Measurements from ENCODE around the gene MYO1B.

Gene MYO1B

GRCh38 chr2:191226196-191226595 lies 19.0 kb upstream of the MYO1B start:
- DNase-seq (ENCODE audit: low read depth): no peak

DNA sequence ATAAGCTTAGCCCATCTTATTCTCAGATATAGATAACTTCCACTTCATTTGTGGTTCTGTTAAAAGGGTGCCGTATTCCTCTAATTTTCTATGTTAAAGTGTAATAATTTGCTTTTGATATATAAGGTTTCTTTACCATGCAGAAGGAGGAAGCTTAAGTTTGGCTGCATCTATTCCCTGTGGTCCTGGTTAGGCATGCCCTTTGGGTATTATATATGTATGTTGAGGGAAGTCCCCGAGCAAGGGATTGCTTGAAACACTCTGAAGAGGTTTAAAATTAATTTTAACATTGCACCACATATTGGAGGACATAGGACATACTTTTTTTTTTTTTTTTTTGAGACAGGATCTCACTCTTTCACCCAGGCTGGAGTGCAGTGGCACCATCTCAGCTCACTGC lies 16.9 kb upstream of the MYO1B start:
- DNase-seq (ENCODE audit: low read depth): no peak

DNA sequence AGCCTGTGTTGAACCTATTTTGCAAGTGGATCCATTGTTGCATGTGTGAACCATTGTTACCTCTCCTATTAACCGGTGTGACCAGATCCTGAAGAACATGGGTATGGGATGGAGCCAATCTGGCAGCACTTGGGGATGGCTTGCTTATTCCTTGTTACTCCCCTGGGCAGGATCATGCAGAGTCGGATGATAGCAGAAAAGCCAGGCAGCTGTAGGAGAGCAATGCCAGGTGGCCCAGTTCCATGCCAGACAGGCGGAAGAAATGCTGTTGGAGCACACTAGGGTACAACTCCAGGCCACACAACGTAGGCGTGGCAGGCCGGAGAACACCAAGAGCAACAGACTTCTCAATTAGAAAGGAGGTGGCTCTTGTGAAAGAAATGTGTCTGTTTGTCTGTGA lies 16.3 kb upstream of the MYO1B start:
- no peak for DNase-seq (ENCODE audit: low read depth)

GRCh38 chr2:191230174-191230573 lies 15.0 kb upstream of the MYO1B start:
- no peak for DNase-seq (ENCODE audit: low read depth)

DNA sequence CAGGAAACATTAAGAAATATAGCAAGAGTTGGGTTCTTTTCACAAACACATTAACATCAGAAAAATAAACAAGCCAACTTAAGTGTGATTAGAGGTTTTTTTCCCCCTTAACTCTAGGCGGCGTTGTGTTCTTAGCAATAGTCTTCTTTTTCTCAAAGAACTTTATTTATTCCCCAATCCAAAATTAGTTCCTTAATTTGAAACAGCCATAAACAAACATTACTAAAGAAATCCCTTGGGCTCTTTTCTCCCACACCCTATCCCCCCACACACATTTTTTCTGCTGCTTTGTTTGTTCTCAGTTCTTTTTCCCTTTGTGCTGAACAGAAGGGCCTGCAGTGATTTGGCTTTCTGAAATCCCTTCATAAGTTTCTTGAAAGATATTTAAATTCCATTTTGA lies 13.2 kb upstream of the MYO1B start:
- no peak for DNase-seq (ENCODE audit: low read depth)

DNA sequence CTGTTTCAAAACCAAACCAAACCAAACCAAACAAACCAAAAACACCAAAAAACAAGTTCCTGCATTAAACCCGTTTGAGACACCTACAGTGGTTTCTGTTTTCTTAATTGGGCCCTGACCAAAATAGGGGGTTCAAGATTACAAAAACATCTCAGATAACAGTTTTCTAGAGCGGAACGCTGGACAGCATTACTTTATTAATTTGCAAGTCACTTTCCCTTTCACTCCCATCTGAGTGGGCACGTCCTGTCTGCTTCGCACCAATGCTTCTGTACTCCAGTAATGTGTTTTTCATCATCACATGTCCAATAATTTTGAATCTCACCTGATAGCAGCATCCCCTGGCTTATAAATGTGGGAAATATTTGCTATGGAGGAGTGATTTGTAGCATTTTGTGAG lies 11.7 kb upstream of the MYO1B start:
- DNase-seq (ENCODE audit: low read depth): no peak

DNA sequence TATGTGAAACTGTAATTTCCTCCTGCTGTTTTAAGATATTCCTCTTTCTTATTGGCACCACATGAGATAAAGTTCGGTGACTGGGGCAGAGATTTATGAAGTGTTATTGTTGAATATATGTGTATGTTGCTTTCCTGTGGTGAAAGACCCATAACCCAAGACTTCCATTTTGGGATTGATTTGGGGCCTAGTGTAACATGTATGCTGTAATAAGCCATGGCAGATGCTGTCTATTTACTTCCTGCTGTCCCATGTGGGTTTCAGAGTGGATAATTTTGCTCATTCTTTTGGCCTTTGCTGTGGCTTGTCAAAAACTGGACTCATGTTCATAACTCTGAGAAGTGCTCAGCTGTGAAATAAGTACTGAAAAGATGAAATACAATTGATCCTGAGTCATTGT lies 10.8 kb upstream of the MYO1B start:
- no peak for DNase-seq (ENCODE audit: low read depth)

- DNase-seq (ENCODE audit: low read depth): no peak
These were observed 4.3 kb upstream of the MYO1B start for GRCh38 chr2:191240871-191241270.

DNA sequence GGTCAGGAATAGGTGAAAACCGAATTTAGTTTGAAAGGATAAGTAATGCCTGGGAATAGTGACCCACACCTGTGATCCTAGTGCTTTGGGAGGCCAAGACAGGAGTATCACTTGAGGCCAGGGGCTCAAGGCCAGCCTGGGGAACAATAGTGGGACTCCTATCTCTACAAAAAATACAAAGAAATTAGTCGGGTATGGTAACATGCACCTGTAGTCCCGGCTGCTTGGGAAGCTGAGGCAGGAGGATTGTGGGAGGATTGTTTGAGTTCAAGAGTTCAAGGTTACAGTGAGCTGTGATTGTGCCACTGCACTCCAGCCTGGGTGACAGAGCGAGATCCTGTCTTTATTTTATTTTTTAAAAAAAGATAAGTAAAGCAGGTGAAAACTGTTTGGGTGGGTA lies 3.8 kb upstream of the MYO1B start:
- no peak for DNase-seq (ENCODE audit: low read depth)

DNA sequence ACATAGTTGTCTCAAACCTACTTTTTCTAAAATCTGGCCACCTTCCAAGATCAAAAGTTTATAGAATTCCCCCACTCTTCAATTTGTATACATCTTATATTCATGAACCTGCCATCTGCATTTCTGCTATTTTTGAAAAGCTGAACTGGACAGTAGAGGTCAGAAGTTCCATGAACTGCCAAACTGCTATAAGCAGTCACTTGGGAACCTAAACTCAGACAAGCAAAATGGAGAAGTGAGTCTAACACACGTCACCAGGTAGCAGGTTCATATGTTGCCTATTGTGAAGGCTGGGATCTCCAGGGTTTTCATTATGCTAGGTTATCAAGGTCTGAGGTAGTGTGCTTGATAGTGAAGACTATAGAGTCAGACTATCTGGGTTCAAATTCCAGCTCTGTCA lies 2.0 kb upstream of the MYO1B start:
- DNase-seq (ENCODE audit: low read depth): no peak

GRCh38 chr2:191244350-191244749 lies 854 bp upstream of the MYO1B start:
- no peak for DNase-seq (ENCODE audit: low read depth)

GRCh38 chr2:191245869-191246531 lies 796 bp downstream of the MYO1B start:
- peak; percentile 29 for DNase-seq (ENCODE audit: low read depth)

- DNase-seq (ENCODE audit: low read depth): no peak
These were observed 1.7 kb downstream of the MYO1B start for GRCh38 chr2:191246820-191247380.

DNA sequence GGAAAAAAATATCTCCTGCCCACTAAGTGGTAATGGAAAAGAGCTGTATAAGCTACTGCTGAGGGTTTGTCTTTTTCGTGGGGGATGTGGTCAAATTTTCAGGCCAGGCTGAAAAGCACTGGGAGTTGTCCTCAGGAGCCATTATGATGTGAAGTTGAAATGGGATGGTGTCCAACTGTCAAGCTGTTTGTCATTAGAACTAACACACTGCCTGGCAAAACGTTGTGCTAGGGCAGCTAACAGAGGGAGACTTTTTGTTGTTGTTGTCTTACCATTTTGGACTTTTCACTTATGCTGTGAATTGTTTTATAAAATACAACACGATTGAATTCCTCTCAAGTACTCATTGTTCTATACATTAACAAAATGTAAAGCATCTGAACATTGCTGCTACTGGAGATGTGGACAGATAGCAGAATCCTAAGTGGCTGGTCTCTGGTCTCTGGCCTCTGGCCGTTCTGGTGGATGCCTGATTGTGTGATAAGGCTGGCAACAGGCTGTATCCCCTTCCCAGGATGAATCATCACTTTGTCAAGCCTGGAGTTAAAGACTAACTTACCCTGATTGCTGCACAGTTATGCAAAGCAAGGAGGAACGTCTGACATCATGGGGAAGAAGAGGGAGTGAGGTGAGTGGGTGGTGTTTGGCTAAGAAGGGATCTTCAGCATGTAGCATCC lies 2.3 kb downstream of the MYO1B start:
- no peak for DNase-seq (ENCODE audit: low read depth)

GRCh38 chr2:191249156-191249813 lies 4.1 kb downstream of the MYO1B start:
- DNase-seq (ENCODE audit: low read depth): no peak

GRCh38 chr2:191250400-191250799 lies 5.2 kb downstream of the MYO1B start:
- no peak for DNase-seq (ENCODE audit: low read depth)

- DNase-seq (ENCODE audit: low read depth): no peak
These were observed 5.8 kb downstream of the MYO1B start for GRCh38 chr2:191250986-191251385.

DNA sequence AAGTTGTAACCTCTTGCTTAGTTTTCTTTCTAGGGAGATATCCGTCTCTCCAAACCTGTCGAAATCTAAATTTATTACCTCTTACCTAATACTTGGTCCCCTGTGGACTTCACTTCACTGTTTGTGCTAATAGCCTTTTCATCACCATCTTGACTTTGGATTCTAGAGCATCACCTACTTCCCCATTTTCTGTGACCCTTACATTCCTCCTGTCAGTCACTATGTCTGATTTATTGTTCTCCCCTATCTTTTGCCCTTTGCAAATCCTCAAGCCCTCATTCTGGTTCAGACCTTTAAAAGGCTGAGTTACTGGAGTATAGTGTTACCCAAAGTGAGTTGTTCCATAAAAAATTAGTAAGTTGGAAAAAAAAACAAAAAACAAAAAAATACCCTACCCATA lies 7.5 kb downstream of the MYO1B start:
- DNase-seq (ENCODE audit: low read depth): no peak

DNA sequence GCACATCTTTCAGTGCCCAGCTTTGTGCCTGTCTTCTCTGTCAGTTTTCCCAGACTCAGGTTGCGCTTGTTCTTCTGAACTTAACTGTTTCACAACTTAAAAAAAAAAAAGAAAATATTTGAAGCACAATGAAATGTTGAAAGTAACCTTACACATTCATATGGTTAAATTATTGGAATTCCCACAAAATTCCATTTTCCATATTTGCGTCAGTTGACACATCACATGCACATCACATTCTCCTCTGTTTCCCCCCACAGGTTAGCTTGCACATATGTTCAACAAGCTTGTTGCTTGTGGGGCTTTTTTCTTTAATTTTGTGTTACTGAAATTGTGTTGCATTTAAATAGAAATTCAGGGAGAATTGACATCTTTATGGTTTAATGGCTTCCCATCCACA lies 8.3 kb downstream of the MYO1B start:
- no peak for DNase-seq (ENCODE audit: low read depth)

- no peak for DNase-seq (ENCODE audit: low read depth)
These were observed 10.1 kb downstream of the MYO1B start for GRCh38 chr2:191255271-191255670.

GRCh38 chr2:191255756-191256312 lies 10.6 kb downstream of the MYO1B start:
- DNase-seq (ENCODE audit: low read depth): no peak

DNA sequence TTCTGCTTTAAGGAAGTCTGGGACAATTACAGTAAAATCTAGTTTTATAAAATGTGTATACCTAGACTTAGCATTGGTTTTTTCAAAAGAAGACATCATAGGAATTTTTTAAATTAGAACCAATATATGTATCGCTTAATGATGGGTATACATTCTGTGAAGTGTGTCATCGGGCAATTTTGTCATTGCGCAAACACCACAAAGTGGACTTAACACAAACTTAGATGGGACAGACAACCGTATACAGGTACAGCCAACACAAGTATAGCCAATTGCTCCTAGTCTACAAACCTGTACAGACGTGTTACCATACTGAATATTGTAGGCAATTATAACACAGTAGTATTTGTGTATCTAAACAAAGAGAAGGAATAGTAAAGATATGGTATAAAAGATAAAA lies 12.7 kb downstream of the MYO1B start:
- DNase-seq (ENCODE audit: low read depth): no peak

DNA sequence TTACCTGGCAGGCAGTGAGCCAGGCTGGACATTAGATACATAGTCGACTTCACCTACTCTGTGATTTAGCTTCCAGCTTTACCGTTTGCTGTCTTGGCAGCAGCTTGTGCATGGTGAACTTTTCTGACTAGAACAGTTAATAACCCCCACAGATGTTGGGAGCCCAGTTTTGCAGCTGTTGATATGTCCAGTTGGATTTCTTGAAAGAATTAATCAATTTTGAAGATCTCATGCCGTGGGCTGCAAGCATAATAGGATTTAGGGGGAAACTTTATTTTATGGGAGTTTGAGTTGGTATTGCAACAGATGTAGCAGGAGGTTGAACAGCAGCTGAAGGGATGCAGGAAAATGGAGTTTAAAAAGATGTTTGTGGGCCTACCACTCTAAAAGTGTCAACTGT lies 13.8 kb downstream of the MYO1B start:
- DNase-seq (ENCODE audit: low read depth): no peak
